ENCODE results near the gene TPRKB.
"Not testable (repeated sequence)": the region's sequence is repeated elsewhere in the genome, so short reads cannot be mapped to it uniquely, and the experiment has no call there.

TPRKB gene

GRCh38 chr2:73685764-73686438 is 51.2 kb downstream of the TPRKB start:
- in situ Hi-C loops (cut with HindIII; ENCODE audit: low pct_ligation_motif_present, low sequenced_read_pairs), result no loop called here
- no peak for TF ChIP-seq CTCF (IDR thresholded peaks at IDR 0.05; ENCODE audit: low read depth, low read length, missing control alignments)

GRCh38 chr2:73684905-73685304 is 52.2 kb downstream of the TPRKB start:
- DNase-seq; H3K27ac ChIP-seq; in situ Hi-C loops (cut with HindIII; ENCODE audit: low pct_ligation_motif_present, low sequenced_read_pairs): not testable (repeated sequence)

More at GRCh38 chr2:73685764-73686438, 51.2 kb downstream of the TPRKB start:
- H3K4me3 ChIP-seq (ENCODE audit: low read depth, low read length), result no peak overlapping the region
- no peak overlapping the region for H3K27ac ChIP-seq
- H3K27me3 ChIP-seq (replicated peaks), result no peaks in the 10 kb centered on the region
- H3K36me3 ChIP-seq (replicated peaks), result no peaks in the 10 kb centered on the region
- no peak for DNase-seq

GRCh38 chr2:73684325-73684724 is 52.8 kb downstream of the TPRKB start:
- H3K27ac ChIP-seq; H3K4me3 ChIP-seq (ENCODE audit: low read depth, low read length); H3K36me3 ChIP-seq (replicated peaks); in situ Hi-C loops (cut with HindIII; ENCODE audit: low pct_ligation_motif_present, low sequenced_read_pairs); DNase-seq; H3K27me3 ChIP-seq (replicated peaks): not testable (repeated sequence)

More at GRCh38 chr2:73684905-73685304, 52.2 kb downstream of the TPRKB start:
- not testable (repeated sequence) for H3K36me3 ChIP-seq (replicated peaks); H3K27me3 ChIP-seq (replicated peaks); H3K4me3 ChIP-seq (ENCODE audit: low read depth, low read length)
- TF ChIP-seq CTCF (IDR thresholded peaks at IDR 0.05; ENCODE audit: low read depth, low read length, missing control alignments), result peak; percentile 41

- H3K27ac ChIP-seq; H3K4me3 ChIP-seq (ENCODE audit: low read depth, low read length); in situ Hi-C loops (cut with HindIII; ENCODE audit: low pct_ligation_motif_present, low sequenced_read_pairs); H3K27me3 ChIP-seq (replicated peaks); H3K36me3 ChIP-seq (replicated peaks): not testable (repeated sequence)
- peak; percentile 61 for TF ChIP-seq CTCF (IDR thresholded peaks at IDR 0.05; ENCODE audit: low read depth, low read length, missing control alignments)
- peak; percentile 32 for DNase-seq
These were observed 57.1 kb downstream of the TPRKB start for GRCh38 chr2:73679951-73680571.

Data from brain microvascular endothelial cell (primary cell).